Peyer's patch (tissue), 4 donors: ENCODE results near the gene RBM19.

ENCODE experiments used
- CTCF ChIP-seq, 6 experiments: fragments of 450-650 bp in 4 of 6; fragments of 200-600 bp in 2 of 6; sonication (generic) in 1 of 6; IDR thresholded peaks; one replicate each; pipeline ENCODE4 v1.5.1; 2017 to 2019; ENCODE audit warnings: antibody characterized with exemption in 6 of 6, mild to moderate bottlenecking in 3 of 6, moderate library complexity in 1 of 6
- POLR2A ChIP-seq, 2 donors: fragments of 450-650 bp; IDR thresholded peaks; one replicate each; pipeline ENCODE4 v1.5.1; 2017; ENCODE audit warnings: antibody characterized with exemption in 2 of 2, mild to moderate bottlenecking in 2 of 2, moderate library complexity in 2 of 2

- TF ChIP-seq POLR2A (IDR thresholded peaks at IDR 0.05), result no peak
- no peak for TF ChIP-seq CTCF (IDR thresholded peaks at IDR 0.05)
Observed at GRCh38 chr12:113886721-113887120, 79.4 kb downstream of the RBM19 start.
